A673 (cell line): Measurements from ENCODE around the gene APOC3. TPM values are rescaled to one million over a fixed set of nuclear protein-coding genes. Genes with fewer than 3 reads are reported as not detected.
A peak's percentile ranks its signal among the peaks of the same experiment; 100 is the strongest.

Experiments
- BruUV-seq: library from RNA; stranded (reverse); fragments of 400-500 nt; replicated peaks from 2 replicates; lab custom pipeline; 2021; lab: Mats Ljungman, UMichigan
- CTCF ChIA-PET: fragments of 300-600 bp; sonication (Branson Sonifier 250); formaldehyde crosslinking; loops from one replicate; lab custom pipeline; 2022; ENCODE audit warnings: antibody characterized with exemption; lab: Charles Lee
- POLR2A ChIA-PET: fragments of 300-600 bp; sonication (Branson Sonifier 250); formaldehyde crosslinking; loops from one replicate; lab custom pipeline; 2022; ENCODE audit warnings: antibody characterized with exemption; ENCODE audit not compliant: low non-redundant PET; lab: Charles Lee
- DNase-seq: peaks from one replicate; pipeline ENCODE4 v3.0.0-alpha.2; 2015; ENCODE audit warnings: low spot score
- H3K27ac ChIP-seq: fragments of 200-600 bp; sonication (generic); 2 replicates; pipeline ENCODE4 v1.5.1; 2016; ENCODE audit warnings: mixed run types, low read depth, mild to moderate bottlenecking, mixed read lengths, antibody characterized with exemption, low read length; ENCODE audit not compliant: poor library complexity, severe bottlenecking
- H3K27me3 ChIP-seq: fragments of 200-600 bp; sonication (generic); replicated peaks from 2 replicates; pipeline ENCODE4 v1.6.1; 2017; ENCODE audit warnings: mixed run types, low read depth, mild to moderate bottlenecking, mixed read lengths, antibody characterized with exemption, low read length; ENCODE audit not compliant: insufficient read depth, poor library complexity
- H3K36me3 ChIP-seq: fragments of 200-600 bp; sonication (generic); 2 replicates; pipeline ENCODE4 v1.6.1; 2016; ENCODE audit warnings: mixed run types, mild to moderate bottlenecking, mixed read lengths, antibody characterized with exemption, low read length; ENCODE audit not compliant: insufficient read depth, poor library complexity, severe bottlenecking
- H3K4me1 ChIP-seq: fragments of 200-600 bp; sonication (generic); 2 replicates; pipeline ENCODE4 v1.6.1; 2017; ENCODE audit warnings: mixed run types, mild to moderate bottlenecking, mixed read lengths, antibody characterized with exemption, low read length; ENCODE audit not compliant: insufficient read depth, poor library complexity, severe bottlenecking
- H3K4me3 ChIP-seq: fragments of 200-600 bp; sonication (generic); 2 replicates; pipeline ENCODE4 v1.5.1; 2016; ENCODE audit warnings: low read depth, mixed run types, mild to moderate bottlenecking, mixed read lengths, low read length; ENCODE audit not compliant: poor library complexity, severe bottlenecking
- H3K9me3 ChIP-seq: fragments of 200-600 bp; sonication (generic); 2 replicates; pipeline ENCODE4 v1.6.1; 2016; ENCODE audit warnings: mixed run types, low read depth, mild to moderate bottlenecking, mixed read lengths, antibody characterized with exemption, low read length; ENCODE audit not compliant: poor library complexity, severe bottlenecking
- EZH2 ChIP-seq: fragments of 200-600 bp; sonication (generic); IDR thresholded peaks from 2 replicates; pipeline ENCODE4 v1.6.1; 2017; ENCODE audit warnings: borderline replicate concordance, low read depth, mild to moderate bottlenecking, mixed read lengths, antibody characterized with exemption, low read length; ENCODE audit not compliant: poor library complexity, severe bottlenecking
- intact Hi-C: fragments of 100-400 bp; cut with micrococcal nuclease; formaldehyde crosslinking; loops from one replicate; pipeline ENCODE4 v1.10.0; 2022; ENCODE audit not compliant: unreplicated experiment
- total RNA-seq: library from RNA; stranded (reverse); gene quantifications from 2 replicates; pipeline ENCODE4 v1.2.3, GENCODE V29; 2021
- TF ChIP-seq, protein P1 (sequence below): fragments of 300-800, 200-600 bp; sonication (generic); conservative IDR thresholded peaks from 2 replicates; pipeline ENCODE4 v1.5.1; 2017; ENCODE audit warnings: low read depth, mild to moderate bottlenecking, antibody characterized with exemption, low read length, moderate library complexity, mixed read lengths

The APOC3 gene
- total RNA-seq, 1 experiment from 2014 or later = not detected

- no TSS peak for BruUV-seq
- no peak for DNase-seq
- no peak overlapping the region for H3K27ac ChIP-seq
- ChIA-PET POLR2A (no interaction called here), CTCF (no interaction called here)
- no peak for TF ChIP-seq EZH2
- TF ChIP-seq, protein P1, sequence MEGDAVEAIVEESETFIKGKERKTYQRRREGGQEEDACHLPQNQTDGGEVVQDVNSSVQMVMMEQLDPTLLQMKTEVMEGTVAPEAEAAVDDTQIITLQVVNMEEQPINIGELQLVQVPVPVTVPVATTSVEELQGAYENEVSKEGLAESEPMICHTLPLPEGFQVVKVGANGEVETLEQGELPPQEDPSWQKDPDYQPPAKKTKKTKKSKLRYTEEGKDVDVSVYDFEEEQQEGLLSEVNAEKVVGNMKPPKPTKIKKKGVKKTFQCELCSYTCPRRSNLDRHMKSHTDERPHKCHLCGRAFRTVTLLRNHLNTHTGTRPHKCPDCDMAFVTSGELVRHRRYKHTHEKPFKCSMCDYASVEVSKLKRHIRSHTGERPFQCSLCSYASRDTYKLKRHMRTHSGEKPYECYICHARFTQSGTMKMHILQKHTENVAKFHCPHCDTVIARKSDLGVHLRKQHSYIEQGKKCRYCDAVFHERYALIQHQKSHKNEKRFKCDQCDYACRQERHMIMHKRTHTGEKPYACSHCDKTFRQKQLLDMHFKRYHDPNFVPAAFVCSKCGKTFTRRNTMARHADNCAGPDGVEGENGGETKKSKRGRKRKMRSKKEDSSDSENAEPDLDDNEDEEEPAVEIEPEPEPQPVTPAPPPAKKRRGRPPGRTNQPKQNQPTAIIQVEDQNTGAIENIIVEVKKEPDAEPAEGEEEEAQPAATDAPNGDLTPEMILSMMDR = no peak
- H3K9me3 ChIP-seq = no peaks in the 10 kb centered on the region
- no peaks in the 10 kb centered on the region for H3K27me3 ChIP-seq
- peaks cover under 1% of the 10 kb centered on the region for H3K4me1 ChIP-seq
- H3K36me3 ChIP-seq = peaks cover 76% of the 10 kb centered on the region
- H3K4me3 ChIP-seq = no peak overlapping the region
- intact Hi-C loops = no loop called here
Measured at GRCh38 chr11:116859175-116859574, 29.5 kb downstream of the APOC3 start.

DNA sequence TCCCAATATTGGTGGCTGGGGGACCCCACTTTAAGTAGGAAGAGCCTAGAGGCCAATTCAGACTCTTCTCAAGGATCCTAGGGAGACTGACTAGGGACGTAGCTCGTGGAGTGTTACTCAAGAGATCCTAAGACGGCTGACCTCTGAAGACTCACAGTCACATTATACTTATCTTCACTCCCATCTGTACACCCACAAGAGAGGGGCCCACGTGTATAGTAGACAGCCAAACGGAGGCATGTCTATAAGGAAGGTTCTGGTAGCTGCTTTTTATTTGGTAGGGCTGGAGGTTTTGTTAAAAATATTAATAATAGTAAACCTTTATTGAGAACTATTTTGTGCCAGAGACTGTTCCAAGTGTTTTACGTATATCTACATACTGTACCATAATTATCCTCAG is 30.6 kb downstream of the APOC3 start:
- Histone ChIP-seq H3K9me3 (no peaks in the 10 kb centered on the region), H3K4me1 (no peaks in the 10 kb centered on the region), H3K27ac (no peak overlapping the region), H3K27me3 (no peaks in the 10 kb centered on the region), H3K36me3 (peaks cover 77% of the 10 kb centered on the region), H3K4me3 (no peak overlapping the region)
- no peak for TF ChIP-seq EZH2
- TF ChIP-seq, protein P1 = no peak
- intact Hi-C loops = no loop called here
- ChIA-PET CTCF (no interaction called here), POLR2A (no interaction called here)
- no TSS peak for BruUV-seq
- DNase-seq = no peak

- CTCF ChIA-PET = no interaction called here
- no peak overlapping the region for H3K27ac ChIP-seq
- no peak overlapping the region for H3K4me3 ChIP-seq
- H3K27me3 ChIP-seq = no peaks in the 10 kb centered on the region
- no TSS peak for BruUV-seq
- H3K4me1 ChIP-seq = peaks cover 7% of the 10 kb centered on the region
- peaks cover 76% of the 10 kb centered on the region for H3K36me3 ChIP-seq
- DNase-seq = peak; percentile 27
- no peaks in the 10 kb centered on the region for H3K9me3 ChIP-seq
- intact Hi-C loops = no loop called here
- POLR2A ChIA-PET = no interaction called here
- TF ChIP-seq, protein P1 = no peak
- TF ChIP-seq EZH2 = no peak
Measured at GRCh38 chr11:116861539-116861938, 31.8 kb downstream of the APOC3 start.
